HuH-7.5 (cell line): Measurements from ENCODE around the gene IGFBPL1.
"Not testable (repeated sequence)": the region's sequence is repeated elsewhere in the genome, so short reads cannot be mapped to it uniquely, and the experiment has no call there.

Experiments
- DNase-seq: peaks from one replicate; pipeline ENCODE4 v3.0.0; 2011; ENCODE audit warnings: low spot score

IGFBPL1 gene, protein sequence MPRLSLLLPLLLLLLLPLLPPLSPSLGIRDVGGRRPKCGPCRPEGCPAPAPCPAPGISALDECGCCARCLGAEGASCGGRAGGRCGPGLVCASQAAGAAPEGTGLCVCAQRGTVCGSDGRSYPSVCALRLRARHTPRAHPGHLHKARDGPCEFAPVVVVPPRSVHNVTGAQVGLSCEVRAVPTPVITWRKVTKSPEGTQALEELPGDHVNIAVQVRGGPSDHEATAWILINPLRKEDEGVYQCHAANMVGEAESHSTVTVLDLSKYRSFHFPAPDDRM

GRCh38 chr9:38423973-38424843 is at the start of gene IGFBPL1:
TSS of gene IGFBPL1 (minus strand) at chr9:38424454. CDS start at chr9:38424424, 30 bp downstream.
- DNase-seq: peak; percentile 63

- not testable (repeated sequence) for DNase-seq
Observed at GRCh38 chr9:38472583-38473249, 48.5 kb upstream of the IGFBPL1 start.

DNA sequence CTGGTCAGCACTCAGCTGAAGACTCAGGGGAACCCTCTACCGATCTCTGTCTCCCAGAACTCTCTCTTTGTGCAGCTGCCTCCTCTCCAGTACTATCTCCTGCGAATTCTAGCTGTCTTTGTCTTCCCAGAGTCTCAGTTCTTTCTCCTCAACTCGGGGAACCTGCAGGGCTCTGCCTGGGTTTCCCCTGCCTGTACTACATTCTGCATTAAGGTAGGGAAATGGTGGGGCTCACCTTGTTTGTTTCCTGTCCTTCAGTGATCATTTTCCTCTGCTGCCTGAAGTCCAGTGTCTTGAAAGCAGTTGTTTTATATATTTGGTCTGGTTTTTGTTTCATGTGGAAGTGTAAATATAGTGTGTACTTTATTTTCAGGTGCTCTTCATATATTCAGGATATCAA is 43.1 kb upstream of the IGFBPL1 start:
- no peak for DNase-seq

DNA sequence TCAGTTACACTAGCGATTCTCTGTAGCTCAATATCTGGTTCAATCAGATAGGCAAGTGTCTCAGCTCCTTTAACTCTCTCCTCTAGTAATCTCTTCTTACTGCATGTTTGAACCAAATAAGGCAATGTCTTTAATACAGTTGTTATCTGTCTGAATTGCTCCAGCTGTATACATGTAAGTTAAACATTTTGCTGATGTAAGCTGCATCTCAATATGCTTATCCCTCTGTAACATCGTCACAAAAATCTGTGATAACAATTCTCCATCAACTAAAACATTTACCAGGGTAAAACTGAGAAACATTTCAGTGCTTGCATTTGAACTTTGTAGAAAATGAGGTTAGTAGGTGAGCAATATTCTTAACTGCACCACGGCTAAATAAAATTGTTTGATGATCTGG is 29.6 kb upstream of the IGFBPL1 start:
- no peak for DNase-seq

GRCh38 chr9:38451162-38451561 is 26.9 kb upstream of the IGFBPL1 start:
- DNase-seq: no peak

DNA sequence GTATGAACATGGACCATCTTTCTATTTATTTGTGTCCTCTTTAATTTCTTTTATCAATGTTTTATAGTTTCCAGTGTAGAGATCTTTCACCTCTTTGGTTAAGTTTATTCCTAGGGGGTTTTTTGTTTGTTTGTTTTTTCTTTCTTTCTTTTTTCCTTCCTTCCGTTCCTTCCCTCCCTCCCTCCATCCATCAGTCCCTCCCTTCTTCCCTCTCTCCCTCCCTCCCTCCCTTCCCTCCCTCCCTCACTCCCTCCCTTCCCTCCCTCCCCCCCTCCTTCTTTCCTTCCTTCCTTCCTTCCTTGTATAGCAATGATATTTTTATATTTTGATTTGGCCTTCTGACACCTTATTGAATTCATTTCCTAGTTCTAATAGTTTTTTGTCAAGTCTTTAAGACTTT is 23.4 kb upstream of the IGFBPL1 start:
- no peak for DNase-seq

DNA sequence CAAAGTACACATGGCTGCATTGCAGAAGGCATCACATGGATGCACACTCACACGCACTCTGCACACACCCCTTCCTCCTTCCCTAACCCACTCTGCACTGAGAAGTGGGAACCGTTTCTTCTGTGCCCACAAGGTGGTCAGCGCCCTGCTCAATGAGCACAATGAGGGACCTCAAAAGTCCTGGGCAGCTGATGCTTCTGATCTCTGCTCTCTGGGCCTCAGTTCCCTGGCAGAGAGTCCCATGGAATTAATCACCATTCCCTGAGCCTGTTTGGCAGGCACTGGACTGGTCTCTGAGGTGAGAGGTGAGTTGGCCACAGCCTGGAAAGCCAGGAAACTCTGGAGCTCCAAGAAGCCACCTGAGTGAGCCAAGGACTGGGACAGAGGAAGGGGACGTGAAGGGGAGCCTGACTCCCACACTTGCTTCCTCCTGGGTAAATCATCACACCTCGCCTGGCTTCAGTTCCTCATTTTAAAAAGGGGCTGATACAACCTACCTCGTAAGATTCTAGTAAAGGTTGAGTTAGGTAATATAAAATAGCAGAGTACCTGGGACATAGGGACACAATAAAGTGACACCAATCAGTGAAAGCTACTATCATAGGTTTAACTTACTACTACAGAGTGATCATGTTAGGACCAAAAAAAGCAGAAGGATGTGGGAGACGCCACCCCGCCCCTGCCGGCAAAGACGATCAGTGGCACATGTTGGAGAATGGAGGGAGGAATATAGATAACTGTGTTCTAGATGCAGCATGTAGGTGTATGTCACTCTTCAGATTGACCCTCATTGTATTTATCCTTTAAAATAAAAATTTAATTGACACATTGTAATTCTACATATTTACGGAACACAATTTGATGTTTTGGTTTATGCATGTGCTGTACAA is 21.1 kb upstream of the IGFBPL1 start:
- DNase-seq: no peak

DNA sequence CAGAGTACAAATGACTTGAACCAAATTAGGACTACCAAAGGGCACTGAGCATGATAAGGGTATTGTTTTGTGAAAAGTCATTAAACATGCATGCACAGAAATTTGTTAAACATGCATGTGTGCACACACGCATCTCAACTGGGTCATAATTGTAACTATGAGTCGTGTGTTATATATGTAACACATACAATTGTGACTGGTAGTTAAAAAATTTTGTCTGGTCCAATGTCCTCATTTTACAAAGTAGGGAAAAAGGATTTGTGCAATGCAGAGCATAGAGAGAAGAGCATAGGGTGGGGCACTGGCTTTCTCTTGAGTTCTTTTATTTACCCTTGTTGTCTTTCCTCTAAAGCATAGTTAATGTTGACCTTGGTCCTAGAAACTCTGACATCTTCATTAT is 19.3 kb upstream of the IGFBPL1 start:
- no peak for DNase-seq

- no peak for DNase-seq
Observed at GRCh38 chr9:38443181-38443580, 18.9 kb upstream of the IGFBPL1 start.

GRCh38 chr9:38442473-38443096 is 18.3 kb upstream of the IGFBPL1 start:
- no peak for DNase-seq

- DNase-seq: no peak
Observed at GRCh38 chr9:38441347-38442085, 17.3 kb upstream of the IGFBPL1 start.

DNA sequence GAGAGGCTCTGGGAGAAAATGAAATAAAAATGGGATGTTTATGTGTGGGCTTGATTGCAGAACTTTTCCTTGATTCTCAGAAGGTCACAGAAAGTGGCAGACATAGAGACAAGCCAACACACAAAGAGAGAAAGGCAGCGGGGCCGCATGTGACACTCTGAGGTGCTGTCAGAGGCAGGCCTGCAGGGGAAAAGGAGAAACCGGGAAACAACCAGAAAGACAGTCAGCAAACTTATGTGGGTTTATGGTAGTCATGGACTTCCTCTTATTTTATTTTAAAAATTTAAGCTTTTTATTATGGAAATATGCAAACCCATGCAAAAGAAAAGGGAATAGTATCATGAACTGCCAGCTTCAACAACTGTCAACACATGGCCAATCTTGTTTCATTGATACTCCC is 16.3 kb upstream of the IGFBPL1 start:
- DNase-seq: no peak

DNA sequence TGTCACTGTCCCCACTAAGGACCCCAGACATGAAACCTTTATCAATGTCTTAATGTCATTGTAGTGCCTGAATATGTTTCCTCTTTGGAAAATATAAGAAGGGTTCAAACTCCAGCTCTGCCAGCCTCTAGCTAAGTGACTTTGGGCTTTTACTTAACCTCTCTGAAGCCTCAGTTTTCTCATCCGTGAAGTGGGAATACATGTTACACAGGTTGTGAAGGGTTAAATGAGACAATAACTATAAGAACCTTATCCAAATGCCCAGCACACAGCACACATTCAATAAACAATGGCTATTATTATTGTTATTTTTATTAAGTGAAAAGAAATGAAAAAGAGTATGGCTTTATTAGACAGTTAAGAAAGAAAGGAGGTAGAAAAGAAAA is 15.7 kb upstream of the IGFBPL1 start:
- no peak for DNase-seq

GRCh38 chr9:38439291-38439915 is 15.1 kb upstream of the IGFBPL1 start:
- DNase-seq: no peak

DNA sequence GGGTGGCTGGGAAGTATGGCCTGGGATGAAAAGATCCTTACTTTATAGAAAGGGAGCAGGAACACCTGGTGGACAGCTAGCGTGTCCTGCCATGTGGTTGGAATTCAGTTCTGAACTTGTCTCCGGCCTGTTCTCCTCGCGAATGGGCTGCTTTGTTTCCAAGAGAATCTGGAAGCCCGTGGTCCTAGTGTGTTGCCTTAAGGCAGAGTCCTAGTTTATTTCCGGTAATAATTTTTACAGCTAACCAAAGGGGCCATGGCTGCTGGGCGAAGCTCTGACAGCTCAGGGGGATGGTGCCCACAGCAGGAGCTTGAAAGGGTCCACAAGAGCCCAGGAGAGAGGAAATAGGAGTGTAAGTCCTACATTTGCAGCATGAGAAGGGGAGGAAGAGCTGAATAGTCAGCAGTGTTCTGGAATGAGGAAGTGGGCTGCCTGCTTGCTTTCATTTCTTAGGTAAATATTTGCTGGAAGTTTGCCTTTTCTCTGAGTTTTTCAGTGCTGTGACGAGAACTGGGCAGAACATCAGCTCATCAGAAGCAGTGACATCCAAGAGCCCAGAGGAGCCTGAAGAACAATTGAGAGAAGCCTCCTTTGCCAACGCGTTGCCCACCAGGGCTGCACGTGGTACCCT is 13.1 kb upstream of the IGFBPL1 start:
- DNase-seq: peak; percentile 39

GRCh38 chr9:38436708-38437107 is 12.5 kb upstream of the IGFBPL1 start:
- DNase-seq: no peak

DNA sequence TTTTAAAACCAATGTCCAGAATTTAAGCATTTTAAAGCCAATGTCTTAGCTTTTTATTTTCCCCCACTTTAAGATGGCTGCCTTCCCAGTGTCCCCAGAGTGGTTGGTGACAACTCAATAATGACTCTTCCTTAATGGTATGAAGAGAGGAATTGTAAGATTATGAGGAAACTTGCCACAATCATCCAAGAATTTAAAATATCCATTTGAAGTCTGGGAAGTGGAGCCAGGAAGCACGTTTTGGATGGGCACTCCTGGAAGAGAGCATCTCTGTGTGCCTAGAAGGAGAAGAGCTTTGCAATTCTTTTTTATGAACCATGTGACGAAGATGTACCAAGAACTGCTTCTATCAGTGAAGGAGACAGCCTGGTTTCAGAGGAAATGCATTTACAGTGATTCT is 11.3 kb upstream of the IGFBPL1 start:
- no peak for DNase-seq

GRCh38 chr9:38434853-38435252 is 10.6 kb upstream of the IGFBPL1 start:
- DNase-seq: no peak

DNA sequence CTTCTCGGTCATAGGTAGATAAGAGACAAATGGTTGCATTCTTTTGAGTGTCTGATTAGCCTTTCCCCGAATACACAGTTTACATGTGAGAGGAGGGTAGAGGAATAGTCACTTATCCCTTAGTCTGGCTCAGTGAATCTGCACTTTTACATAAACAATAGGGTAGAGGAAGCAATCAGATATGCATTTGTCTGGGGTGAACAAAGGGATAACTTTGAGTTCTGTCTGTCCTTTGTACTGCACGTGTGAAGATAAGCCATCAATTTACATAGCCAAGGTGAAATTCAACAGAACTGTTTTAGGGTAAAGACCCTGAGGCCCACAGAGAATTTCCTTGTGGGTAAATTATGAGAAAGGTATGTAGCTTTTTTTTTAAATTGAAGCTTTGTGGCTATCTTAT is 10.1 kb upstream of the IGFBPL1 start:
- no peak for DNase-seq
